Panc1 (cell line): Measurements from ENCODE around the gene CEMIP. TPM values are rescaled to one million over a fixed set of nuclear protein-coding genes. Genes with fewer than 3 reads are reported as not detected.

ENCODE experiments used
- ATAC-seq: fragments of 200-7000 bp; cut with Tn5 transposase; 2 replicates; pipeline ENCODE4 v1.9.1; 2020; ENCODE audit warnings: mild to moderate bottlenecking, moderate library complexity
- BruUV-seq: library from RNA; stranded (reverse); fragments of 400-500 nt; replicated peaks from 2 replicates; lab custom pipeline; 2021; lab: Mats Ljungman, UMichigan
- CTCF ChIA-PET: fragments of 300-600 bp; sonication (Branson Sonifier 250); formaldehyde crosslinking; loops from one replicate; lab custom pipeline; 2022; ENCODE audit warnings: antibody characterized with exemption; lab: Charles Lee
- POLR2A ChIA-PET: fragments of 300-600 bp; sonication (Branson Sonifier 250); formaldehyde crosslinking; loops from one replicate; lab custom pipeline; 2022; ENCODE audit warnings: antibody characterized with exemption; lab: Charles Lee
- DNase-seq: peaks from one replicate; pipeline ENCODE4 v3.0.0-alpha.2; 2010; ENCODE audit warnings: low read depth, low spot score
- H3K27ac ChIP-seq: 2 replicates; pipeline ENCODE4 v1.5.1; 2011; ENCODE audit warnings: mild to moderate bottlenecking, low read length, inconsistent platforms
- H3K27me3 ChIP-seq: fragments of 200-500 bp; sonication (Bioruptor generic); 2 replicates; pipeline ENCODE4 v1.6.0; 2014; ENCODE audit warnings: low read length, inconsistent platforms; ENCODE audit not compliant: control insufficient read depth, insufficient read depth
- H3K36me3 ChIP-seq: fragments of 200-500 bp; sonication (Bioruptor generic); 2 replicates; pipeline ENCODE4 v1.5.1; 2014; ENCODE audit warnings: inconsistent platforms, mild to moderate bottlenecking, low read length, moderate library complexity; ENCODE audit not compliant: control insufficient read depth, insufficient read depth
- H3K4me1 ChIP-seq: 2 replicates; pipeline ENCODE4 v1.5.1; 2011; ENCODE audit warnings: inconsistent platforms, mild to moderate bottlenecking, low read length, moderate library complexity; ENCODE audit not compliant: control insufficient read depth, insufficient read depth
- H3K4me3 ChIP-seq, 2 experiments: 2 replicates each; pipeline ENCODE4 v1.5.1; 2011 to 2012; ENCODE audit warnings: low read depth in 2 of 2, low read length in 2 of 2, mild to moderate bottlenecking in 2 of 2, inconsistent platforms in 1 of 2, moderate library complexity in 1 of 2
- H3K9me3 ChIP-seq: fragments of 200-500 bp; sonication (Bioruptor generic); 2 replicates; pipeline ENCODE4 v1.5.1; 2014; ENCODE audit warnings: low read depth, mild to moderate bottlenecking, inconsistent platforms, low read length, moderate library complexity; ENCODE audit not compliant: control insufficient read depth, insufficient read depth
- CTCF ChIP-seq: fragments of 450-650 bp; IDR thresholded peaks from 2 replicates; pipeline ENCODE4 v1.5.1; 2017; ENCODE audit warnings: mild to moderate bottlenecking
- POLR2AphosphoS5 ChIP-seq: IDR thresholded peaks from 2 replicates; pipeline ENCODE4 v1.6.1; 2012; ENCODE audit warnings: mild to moderate bottlenecking, low read depth, low read length, moderate library complexity
- REST ChIP-seq, 2 experiments: IDR thresholded peaks; 2 replicates each; pipeline ENCODE4 v1.6.1; 2011 to 2012; ENCODE audit warnings: low read depth in 2 of 2, control low read depth in 1 of 2, low read length in 1 of 2, mild to moderate bottlenecking in 1 of 2, moderate library complexity in 1 of 2; ENCODE audit not compliant: insufficient read depth in 1 of 2
- SIN3A ChIP-seq: IDR thresholded peaks from 2 replicates; pipeline ENCODE4 v1.6.1; 2012; ENCODE audit warnings: low read depth, mild to moderate bottlenecking, low read length, moderate library complexity, borderline replicate concordance; ENCODE audit not compliant: insufficient read depth
- TCF7L2 ChIP-seq: IDR thresholded peaks from 2 replicates; pipeline ENCODE4 v1.6.1; 2011; ENCODE audit warnings: mild to moderate bottlenecking, low read depth, low read length, inconsistent platforms
- in situ Hi-C: cut with HindIII; loops from 2 replicates; pipeline ENCODE4 v1.10.0; 2016; ENCODE audit warnings: low sequenced_read_pairs, low pct_unique_long_range_greater_than_20kb
- intact Hi-C: fragments of 100-400 bp; cut with micrococcal nuclease; formaldehyde crosslinking; loops from one replicate; pipeline ENCODE4 v1.10.0; 2022; ENCODE audit not compliant: unreplicated experiment
- total RNA-seq: library from RNA; stranded (reverse); gene quantifications from one replicate; pipeline ENCODE4 v1.2.1, GENCODE V29; 2021; ENCODE audit not compliant: unreplicated experiment

CEMIP gene
- total RNA-seq, 1 experiment from 2014 or later = 0.46 TPM

DNA sequence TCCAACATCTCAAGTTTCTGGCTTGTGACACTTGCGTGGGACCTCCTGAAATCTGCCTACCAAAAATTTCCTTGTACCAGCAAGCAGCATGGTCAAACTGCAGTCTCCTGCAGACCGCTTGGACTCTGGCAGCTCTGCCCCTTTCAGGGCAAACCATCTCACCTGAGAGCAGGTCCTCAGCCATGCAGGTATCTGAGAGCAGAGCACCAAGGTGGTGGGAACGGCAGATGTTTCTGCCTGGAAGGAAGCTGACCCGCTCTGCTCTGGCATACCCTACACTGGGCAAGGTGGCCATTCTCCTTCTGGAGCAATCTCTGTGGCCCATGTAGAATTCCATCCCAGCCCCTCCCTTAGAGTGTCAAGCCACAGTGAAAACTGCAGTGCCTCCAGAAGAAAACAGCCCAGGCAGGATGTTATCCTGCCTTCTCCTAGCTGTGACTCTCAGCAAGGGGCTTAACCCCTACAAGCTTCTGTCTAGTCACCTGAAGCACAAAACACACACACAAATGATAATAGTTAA is 188.9 kb downstream of the CEMIP start:
- no peaks in the 10 kb centered on the region for H3K9me3 ChIP-seq
- DNase-seq (no peak), ATAC-seq (no peak)
- H3K27me3 ChIP-seq = no peaks in the 10 kb centered on the region
- BruUV-seq = no TSS peak
- H3K4me3 ChIP-seq = no peak overlapping the region
- H3K36me3 ChIP-seq = no peaks in the 10 kb centered on the region
- POLR2A ChIA-PET = no interaction called here
- in situ Hi-C loops = no loop called here
- H3K27ac ChIP-seq = no peak overlapping the region
- intact Hi-C loops = no loop called here
- TF ChIP-seq SIN3A (no peak), REST (IDR thresholded peaks at IDR 0.05; ENCODE audit: insufficient read depth in 1 of 2, low read depth in 2 of 2, low read length in 1 of 2) (no peak), CTCF (no peak), POLR2AphosphoS5 (no peak), TCF7L2 (no peak)
- no peaks in the 10 kb centered on the region for H3K4me1 ChIP-seq
- CTCF ChIA-PET = no interaction called here

DNA sequence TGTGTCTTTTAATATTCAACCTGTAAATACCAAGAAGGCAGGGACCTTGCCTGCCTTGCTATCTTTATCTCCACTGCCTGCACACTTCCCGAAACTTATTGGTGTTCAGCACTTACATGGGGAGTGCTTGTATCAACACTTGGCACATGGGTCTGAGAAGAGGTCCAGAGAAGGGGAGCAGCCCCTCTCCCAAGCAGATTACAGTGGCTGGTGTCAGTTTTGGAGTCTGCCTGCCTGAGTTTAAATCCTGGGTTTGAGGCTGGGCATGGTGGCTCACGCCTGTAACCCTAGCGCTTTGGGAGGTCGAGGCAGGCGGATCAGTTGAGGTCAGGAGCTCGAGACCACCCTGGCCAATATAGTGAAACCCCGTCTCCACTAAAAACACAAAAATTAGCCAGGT is 190.1 kb downstream of the CEMIP start:
- H3K36me3 ChIP-seq = no peaks in the 10 kb centered on the region
- DNase-seq (no peak), ATAC-seq (no peak)
- no peak overlapping the region for H3K27ac ChIP-seq
- H3K4me3 ChIP-seq = no peak overlapping the region
- no peaks in the 10 kb centered on the region for H3K4me1 ChIP-seq
- ChIA-PET POLR2A (no interaction called here), CTCF (interaction anchor here (0.5 to 1.2 kb wide), 3 partner anchors 181 to 193 kb away, joined by 4 to 8 read pairs (median 5); partner anchors contain the start of gene CEMIP)
- H3K9me3 ChIP-seq = no peaks in the 10 kb centered on the region
- BruUV-seq = no TSS peak
- intact Hi-C loops = no loop called here
- in situ Hi-C loops = no loop called here
- H3K27me3 ChIP-seq = no peaks in the 10 kb centered on the region
- TF ChIP-seq POLR2AphosphoS5 (no peak), CTCF (no peak), SIN3A (no peak), TCF7L2 (no peak), REST (IDR thresholded peaks at IDR 0.05; ENCODE audit: insufficient read depth in 1 of 2, low read depth in 2 of 2, low read length in 1 of 2) (no peak)
